Karpas-422 (cell line): ENCODE data around the gene ACTN3. TPM values are rescaled to one million over a fixed set of nuclear protein-coding genes. Genes with fewer than 3 reads are reported as not detected.
"Not testable (repeated sequence)": the region's sequence is repeated elsewhere in the genome, so short reads cannot be mapped to it uniquely, and the experiment has no call there.

ENCODE experiments used
- DNase-seq: peaks from one replicate; pipeline ENCODE4 v3.0.0-alpha.2; 2015
- H2AFZ ChIP-seq: fragments of 200-600 bp; sonication (generic); 2 replicates; pipeline ENCODE4 v1.6.1; 2014; ENCODE audit warnings: antibody characterized with exemption, low read length, mixed read lengths
- H3K27ac ChIP-seq: fragments of 200-600 bp; sonication (generic); 2 replicates; pipeline ENCODE4 v1.5.1; 2014; ENCODE audit warnings: mild to moderate bottlenecking, low read length, moderate library complexity
- H3K27me3 ChIP-seq: fragments of 200-600 bp; sonication (generic); 2 replicates; pipeline ENCODE4 v1.6.1; 2014; ENCODE audit warnings: low read length, mixed read lengths
- H3K36me3 ChIP-seq: fragments of 200-600 bp; sonication (generic); 2 replicates; pipeline ENCODE4 v1.6.1; 2014; ENCODE audit warnings: low read length, mixed read lengths; ENCODE audit not compliant: insufficient read depth
- H3K4me1 ChIP-seq: fragments of 200-600 bp; sonication (generic); 2 replicates; pipeline ENCODE4 v1.6.1; 2014; ENCODE audit warnings: mild to moderate bottlenecking, low read length, mixed read lengths
- H3K4me2 ChIP-seq: fragments of 200-600 bp; sonication (generic); 2 replicates; pipeline ENCODE4 v1.6.1; 2014; ENCODE audit warnings: low read length, low read depth, mild to moderate bottlenecking; ENCODE audit not compliant: poor library complexity, severe bottlenecking
- H3K4me3 ChIP-seq: fragments of 200-600 bp; sonication (generic); 2 replicates; pipeline ENCODE4 v1.5.1; 2014; ENCODE audit warnings: mild to moderate bottlenecking, antibody characterized with exemption, low read length, mixed read lengths
- H3K79me2 ChIP-seq: fragments of 200-600 bp; sonication (generic); 2 replicates; pipeline ENCODE4 v1.6.1; 2014; ENCODE audit warnings: mild to moderate bottlenecking, low read length, mixed read lengths
- H3K9ac ChIP-seq: fragments of 200-600 bp; sonication (generic); 2 replicates; pipeline ENCODE4 v1.6.0; 2014; ENCODE audit warnings: low read length
- H3K9me2 ChIP-seq: fragments of 200-600 bp; sonication (generic), shearing (Covaris generic); replicated peaks from 2 replicates; pipeline ENCODE4 v1.6.0; 2014; ENCODE audit warnings: mild to moderate bottlenecking, low read length, moderate library complexity; ENCODE audit not compliant: insufficient read depth
- H3K9me3 ChIP-seq: fragments of 300-700, 200-600 bp; sonication (generic); 2 replicates; pipeline ENCODE4 v1.6.1; 2014; ENCODE audit warnings: low read length, mixed read lengths
- H4K20me1 ChIP-seq: fragments of 200-600 bp; sonication (generic); 2 replicates; pipeline ENCODE4 v1.6.1; 2014; ENCODE audit warnings: mild to moderate bottlenecking, antibody characterized with exemption, low read length, low read depth; ENCODE audit not compliant: insufficient read depth
- total RNA-seq: library from RNA; depleted of rRNA; stranded (reverse); fragments of >200 nt; shearing (Covaris generic); gene quantifications from 2 replicates; pipeline ENCODE4 v1.2.3, GENCODE V29; 2014; ENCODE audit warnings: low replicate concordance

Gene ACTN3
- total RNA-seq, 1 experiment from 2014 or later: not detected

- no peaks in the 10 kb centered on the region for H4K20me1 ChIP-seq
- H2AFZ ChIP-seq: no peak overlapping the region
- H3K9ac ChIP-seq: no peak overlapping the region
- H3K9me2 ChIP-seq: no peaks in the 10 kb centered on the region
- no peaks in the 10 kb centered on the region for H3K27me3 ChIP-seq
- DNase-seq: no peak
- no peaks in the 10 kb centered on the region for H3K4me1 ChIP-seq
- no peaks in the 10 kb centered on the region for H3K36me3 ChIP-seq
- H3K4me3 ChIP-seq: no peak overlapping the region
- peaks cover 5% of the 10 kb centered on the region; the same call in 1 of the 2 replicates for H3K9me3 ChIP-seq
- H3K79me2 ChIP-seq: no peaks in the 10 kb centered on the region
- H3K27ac ChIP-seq: no peak overlapping the region
- no peak overlapping the region for H3K4me2 ChIP-seq
These were observed 34.1 kb downstream of the ACTN3 start for GRCh38 chr11:66580803-66581202.

DNA sequence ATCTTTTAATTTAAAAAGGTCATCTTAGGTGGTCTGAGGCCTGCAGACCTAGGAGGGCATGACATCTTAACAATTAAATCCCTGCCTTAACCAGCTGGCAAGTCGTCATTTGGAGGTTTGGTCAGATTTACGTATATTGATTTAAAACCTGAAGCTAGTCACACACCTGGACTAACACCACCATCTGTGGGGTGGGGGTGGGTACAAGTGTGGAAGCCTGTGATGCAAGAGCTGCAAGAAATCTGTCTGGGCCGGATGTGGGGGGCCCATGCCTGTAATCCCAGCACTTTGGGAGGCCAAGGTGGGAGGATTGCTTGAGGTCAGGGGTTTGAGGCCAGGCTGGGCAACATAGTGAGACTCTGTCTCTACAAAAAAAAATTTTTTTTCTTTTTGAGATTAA lies 34.6 kb downstream of the ACTN3 start:
- no peak for DNase-seq
- Histone ChIP-seq H3K9me2 (no peaks in the 10 kb centered on the region), H3K4me1 (no peaks in the 10 kb centered on the region), H3K79me2 (no peaks in the 10 kb centered on the region), H3K9me3 (peaks cover 5% of the 10 kb centered on the region; the same call in 1 of the 2 replicates), H2AFZ (no peak overlapping the region), H3K4me3 (no peak overlapping the region), H3K27ac (no peak overlapping the region), H3K36me3 (no peaks in the 10 kb centered on the region), H3K4me2 (no peak overlapping the region), H3K9ac (no peak overlapping the region), H4K20me1 (no peaks in the 10 kb centered on the region), H3K27me3 (no peaks in the 10 kb centered on the region)

- not testable (repeated sequence) for DNase-seq, H3K9ac ChIP-seq
These were observed 36.0 kb downstream of the ACTN3 start for GRCh38 chr11:66582565-66583147.

GRCh38 chr11:66585447-66585846 lies 38.7 kb downstream of the ACTN3 start:
- not testable (repeated sequence) for H3K9me3 ChIP-seq, H3K79me2 ChIP-seq, H4K20me1 ChIP-seq, H3K4me3 ChIP-seq, H3K9ac ChIP-seq, H3K27ac ChIP-seq, DNase-seq, H3K36me3 ChIP-seq, H3K4me1 ChIP-seq, H3K4me2 ChIP-seq, H3K9me2 ChIP-seq, H3K27me3 ChIP-seq, H2AFZ ChIP-seq

More at GRCh38 chr11:66582565-66583147, 36.0 kb downstream of the ACTN3 start:
- H3K4me3 ChIP-seq, H3K4me1 ChIP-seq, H3K27ac ChIP-seq, H4K20me1 ChIP-seq, H3K4me2 ChIP-seq, H3K79me2 ChIP-seq, H3K36me3 ChIP-seq, H3K9me2 ChIP-seq, H3K9me3 ChIP-seq, H3K27me3 ChIP-seq, H2AFZ ChIP-seq: not testable (repeated sequence)

DNA sequence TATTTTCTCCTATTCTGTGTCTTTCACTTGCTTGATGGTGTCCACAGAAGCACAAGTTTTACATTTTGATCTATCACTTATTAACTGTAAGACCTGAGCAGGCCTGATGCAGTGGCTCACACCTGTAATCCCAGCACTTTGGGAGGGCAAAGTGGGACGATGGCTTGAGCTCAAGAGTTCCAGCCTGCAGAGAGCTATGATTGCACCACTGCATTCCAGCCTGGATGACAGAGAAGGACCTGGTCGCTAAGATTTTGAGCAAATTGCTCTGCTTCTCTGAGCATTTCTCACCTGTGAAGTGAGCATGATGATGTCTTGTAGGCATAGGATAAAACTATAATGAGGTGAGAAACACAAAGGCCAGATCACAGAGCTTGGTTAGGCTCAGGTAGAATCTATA lies 39.4 kb downstream of the ACTN3 start:
- Histone ChIP-seq H3K4me3 (no peak overlapping the region), H3K27me3 (no peaks in the 10 kb centered on the region), H3K27ac (no peak overlapping the region), H3K9me3 (peaks cover 5% of the 10 kb centered on the region; the same call in 1 of the 2 replicates), H4K20me1 (no peaks in the 10 kb centered on the region), H3K79me2 (no peaks in the 10 kb centered on the region), H3K4me2 (no peak overlapping the region), H2AFZ (no peak overlapping the region), H3K9ac (no peak overlapping the region), H3K9me2 (no peaks in the 10 kb centered on the region), H3K36me3 (no peaks in the 10 kb centered on the region), H3K4me1 (no peaks in the 10 kb centered on the region)
- DNase-seq: no peak

DNA sequence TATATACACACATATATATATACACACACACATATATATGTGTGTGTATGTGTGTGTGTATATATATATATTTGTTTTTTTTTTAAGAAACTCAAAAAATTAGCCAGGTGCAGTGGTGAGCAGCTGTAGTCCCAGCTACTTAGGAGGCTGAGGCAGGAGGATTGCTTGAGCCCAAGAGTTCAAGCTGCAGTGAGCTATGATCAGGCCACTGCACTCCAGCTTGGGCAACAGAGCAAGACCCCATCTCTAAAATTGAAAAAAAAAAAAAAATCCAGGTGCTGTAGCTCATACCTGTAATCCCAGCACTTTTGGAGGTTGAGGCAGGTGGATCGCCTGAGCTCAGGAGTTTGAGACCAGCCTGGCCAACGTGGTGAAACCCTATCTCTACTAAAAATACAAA lies 42.6 kb downstream of the ACTN3 start:
- H3K9ac ChIP-seq, H3K27ac ChIP-seq, H3K36me3 ChIP-seq, H3K4me2 ChIP-seq, H3K27me3 ChIP-seq, DNase-seq, H3K9me3 ChIP-seq, H3K79me2 ChIP-seq, H2AFZ ChIP-seq, H3K4me3 ChIP-seq, H4K20me1 ChIP-seq, H3K9me2 ChIP-seq: not testable (repeated sequence)
- peaks cover 16% of the 10 kb centered on the region for H3K4me1 ChIP-seq

DNA sequence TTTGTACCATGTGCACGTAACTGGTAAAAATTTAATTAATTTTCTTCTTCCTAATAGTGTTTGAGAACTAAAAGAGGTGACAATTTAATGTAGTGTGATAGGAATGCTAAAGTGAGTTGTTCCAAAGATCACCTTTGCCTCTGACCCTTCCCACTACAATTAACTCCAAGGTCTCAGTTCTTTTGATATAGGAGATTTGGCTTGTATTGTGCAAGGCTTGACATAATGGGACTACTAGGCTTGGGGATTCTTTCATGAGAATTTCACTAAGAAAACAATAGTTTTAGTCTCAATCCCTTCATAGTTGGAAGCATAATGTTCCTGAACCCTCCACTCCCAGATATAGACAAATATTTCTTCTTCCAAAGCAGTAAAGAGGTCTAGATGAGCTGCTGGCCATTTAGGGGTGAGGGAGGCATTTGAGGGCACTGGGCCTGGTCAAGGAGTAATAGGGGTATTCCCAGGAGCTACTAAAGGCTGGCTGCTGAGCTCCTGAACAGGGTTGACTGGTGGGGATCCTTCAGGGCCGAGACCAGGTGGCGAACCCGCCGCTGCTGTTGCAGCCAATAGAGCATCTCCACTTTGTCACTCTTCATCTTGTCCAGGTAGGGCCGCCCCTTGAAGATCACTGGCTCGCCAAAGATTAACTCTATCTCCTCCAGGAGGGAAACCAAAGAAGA lies 43.4 kb downstream of the ACTN3 start:
- H3K27ac ChIP-seq: no peak overlapping the region
- no peaks in the 10 kb centered on the region for H3K36me3 ChIP-seq
- no peak overlapping the region for H2AFZ ChIP-seq
- H3K9ac ChIP-seq: no peak overlapping the region
- H3K9me3 ChIP-seq: no peaks in the 10 kb centered on the region
- H3K9me2 ChIP-seq: no peaks in the 10 kb centered on the region
- no peaks in the 10 kb centered on the region for H4K20me1 ChIP-seq
- no peak for DNase-seq
- no peak overlapping the region for H3K4me2 ChIP-seq
- H3K4me1 ChIP-seq: peaks cover 23% of the 10 kb centered on the region
- H3K27me3 ChIP-seq: no peaks in the 10 kb centered on the region
- no peak overlapping the region for H3K4me3 ChIP-seq
- peaks cover 14% of the 10 kb centered on the region for H3K79me2 ChIP-seq

DNA sequence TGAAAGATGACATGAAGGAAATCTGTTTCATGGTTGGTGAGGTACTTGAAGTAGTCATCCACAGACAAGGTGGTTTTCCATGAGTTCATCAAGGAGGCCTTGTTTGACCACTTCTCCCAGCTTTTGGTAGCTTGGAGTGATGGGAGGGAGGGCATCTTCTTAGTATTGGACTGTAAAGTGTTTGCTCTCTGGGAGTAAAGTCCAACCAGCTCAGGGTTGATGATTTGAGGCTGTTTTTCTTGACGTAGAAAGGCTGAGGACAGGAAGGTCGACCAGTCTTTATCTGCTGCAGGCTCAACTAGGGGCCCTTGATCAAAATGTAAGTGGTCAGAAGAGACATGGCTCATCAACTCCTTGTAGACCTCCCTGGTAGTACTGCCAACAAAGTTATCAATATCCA lies 44.5 kb downstream of the ACTN3 start:
- Histone ChIP-seq H3K27ac (no peak overlapping the region), H3K4me3 (no peak overlapping the region), H3K4me1 (peaks cover 28% of the 10 kb centered on the region), H3K4me2 (no peak overlapping the region), H3K27me3 (no peaks in the 10 kb centered on the region), H3K79me2 (peaks cover 17% of the 10 kb centered on the region), H4K20me1 (no peaks in the 10 kb centered on the region), H3K36me3 (no peaks in the 10 kb centered on the region), H3K9me3 (no peaks in the 10 kb centered on the region), H3K9me2 (no peaks in the 10 kb centered on the region), H2AFZ (no peak overlapping the region), H3K9ac (no peak overlapping the region)
- DNase-seq: no peak
